HepG2 (cell line): Measurements from ENCODE around the gene BSG. TPM values are rescaled to one million over a fixed set of nuclear protein-coding genes. Genes with fewer than 3 reads are reported as not detected.

Experiments used
- BCL6 ChIP-seq: IDR thresholded peaks from 2 replicates; pipeline ENCODE4 v1.6.1; 2016; ENCODE audit warnings: missing genetic modification reagents, missing compliant biosample characterization
- BRD4 ChIP-seq: sonication (generic); formaldehyde crosslinking; IDR thresholded peaks from 2 replicates; pipeline ENCODE4 v1.4.0; 2020; ENCODE audit warnings: missing genetic modification reagents
- ETV6 ChIP-seq: sonication (generic); formaldehyde crosslinking; conservative IDR thresholded peaks from 2 replicates; pipeline ENCODE4 v1.4.0; 2020; ENCODE audit warnings: missing genetic modification reagents
- FOXA1 ChIP-seq, 2 experiments: fragments of 450-650 bp in 1 of 2; sonication (generic) in 1 of 2; formaldehyde crosslinking in 1 of 2; IDR thresholded peaks; 2 replicates each; pipeline versions ENCODE4 v1.4.0 to v1.6.1; 2016 to 2020; ENCODE audit warnings: missing genetic modification reagents in 1 of 2
- FOXK1 ChIP-seq: sonication (generic); formaldehyde crosslinking; IDR thresholded peaks from 2 replicates; pipeline ENCODE4 v1.4.0; 2020; ENCODE audit warnings: low read depth, missing genetic modification reagents, borderline replicate concordance
- HDAC6 ChIP-seq: fragments of 200-600 bp; sonication (generic); IDR thresholded peaks from 2 replicates; pipeline ENCODE4 v1.7.0; 2017; ENCODE audit warnings: mild to moderate bottlenecking, antibody characterized with exemption, low read length, low read depth
- KMT2A ChIP-seq: sonication (generic); formaldehyde crosslinking; IDR thresholded peaks from 2 replicates; pipeline ENCODE4 v1.4.0; 2020; ENCODE audit warnings: missing genetic modification reagents
- MTF2 ChIP-seq: sonication (generic); formaldehyde crosslinking; IDR thresholded peaks from 2 replicates; pipeline ENCODE4 v1.5.0; 2020; ENCODE audit warnings: missing genetic modification reagents, borderline replicate concordance
- NAIF1 ChIP-seq: sonication (generic); formaldehyde crosslinking; IDR thresholded peaks from 2 replicates; pipeline ENCODE4 v1.5.0; 2020; ENCODE audit warnings: mild to moderate bottlenecking, missing genetic modification reagents, borderline replicate concordance
- NCOA2 ChIP-seq: sonication (generic); formaldehyde crosslinking; IDR thresholded peaks from 2 replicates; pipeline ENCODE4 v1.8.0; 2022; ENCODE audit warnings: inconsistent platforms
- NFE2 ChIP-seq: sonication (generic); formaldehyde crosslinking; IDR thresholded peaks from 2 replicates; pipeline ENCODE4 v1.4.0; 2020; ENCODE audit warnings: missing genetic modification reagents
- PITX1 ChIP-seq: sonication (generic); formaldehyde crosslinking; IDR thresholded peaks from 2 replicates; pipeline ENCODE4 v1.5.1; 2020; ENCODE audit warnings: mild to moderate bottlenecking, missing genetic modification reagents
- POLR2A ChIP-seq, 2 experiments: IDR thresholded peaks; 2 replicates each; pipeline ENCODE4 v1.6.1; 2011; ENCODE audit warnings: low read depth in 2 of 2, low read length in 2 of 2, mild to moderate bottlenecking in 1 of 2, moderate library complexity in 1 of 2; ENCODE audit not compliant: insufficient read depth in 1 of 2
- SMYD3 ChIP-seq: sonication (generic); formaldehyde crosslinking; IDR thresholded peaks from 2 replicates; pipeline ENCODE4 v1.8.1; 2023; ENCODE audit warnings: mild to moderate bottlenecking, missing genetic modification reagents
- TBX3 ChIP-seq: fragments of 450-650 bp; IDR thresholded peaks from 2 replicates; pipeline ENCODE4 v1.6.1; 2017; ENCODE audit warnings: antibody characterized with exemption, mild to moderate bottlenecking, inconsistent platforms, borderline replicate concordance
- ZBTB21 ChIP-seq: sonication (generic); formaldehyde crosslinking; IDR thresholded peaks from 2 replicates; pipeline ENCODE4 v1.4.0; 2020; ENCODE audit warnings: missing genetic modification reagents
- ZFAT ChIP-seq: sonication (generic); formaldehyde crosslinking; conservative IDR thresholded peaks from 2 replicates; pipeline ENCODE4 v1.8.1; 2023; ENCODE audit warnings: missing genetic modification reagents, inconsistent platforms
- ZMYM2 ChIP-seq: sonication (generic); formaldehyde crosslinking; IDR thresholded peaks from 2 replicates; pipeline ENCODE4 v1.8.0; 2022; ENCODE audit warnings: mild to moderate bottlenecking, missing genetic modification reagents
- ZNF225 ChIP-seq: sonication (generic); formaldehyde crosslinking; IDR thresholded peaks from 2 replicates; pipeline ENCODE4 v1.4.0; 2020; ENCODE audit warnings: mild to moderate bottlenecking, missing genetic modification reagents
- ZNF382 ChIP-seq: sonication (generic); formaldehyde crosslinking; IDR thresholded peaks from 2 replicates; pipeline ENCODE4 v1.5.0; 2020; ENCODE audit warnings: missing genetic modification reagents, mild to moderate bottlenecking, borderline replicate concordance
- ZNF431 ChIP-seq: sonication (generic); formaldehyde crosslinking; IDR thresholded peaks from 2 replicates; pipeline ENCODE4 v1.9.0; 2022; ENCODE audit warnings: missing genetic modification reagents, low read depth, mild to moderate bottlenecking, borderline replicate concordance
- ZNF558 ChIP-seq: sonication (generic); formaldehyde crosslinking; IDR thresholded peaks from 2 replicates; pipeline ENCODE4 v1.9.0; 2022; ENCODE audit warnings: mild to moderate bottlenecking, missing genetic modification reagents, borderline replicate concordance
- ZNF564 ChIP-seq: sonication (generic); formaldehyde crosslinking; IDR thresholded peaks from 2 replicates; pipeline ENCODE4 v1.8.1; 2023; ENCODE audit warnings: mild to moderate bottlenecking, missing genetic modification reagents
- ZNF660 ChIP-seq: sonication (generic); formaldehyde crosslinking; IDR thresholded peaks from 2 replicates; pipeline ENCODE4 v1.5.1; 2020; ENCODE audit warnings: mild to moderate bottlenecking, low read depth, missing genetic modification reagents, borderline replicate concordance
- ZNF746 ChIP-seq: sonication (generic); formaldehyde crosslinking; IDR thresholded peaks from 2 replicates; pipeline ENCODE4 v1.8.0; 2022; ENCODE audit warnings: mild to moderate bottlenecking, missing genetic modification reagents
- ZNF761 ChIP-seq: sonication (generic); formaldehyde crosslinking; conservative IDR thresholded peaks from 2 replicates; pipeline ENCODE4 v1.4.0; 2020; ENCODE audit warnings: mild to moderate bottlenecking, missing genetic modification reagents
- ZNF777 ChIP-seq: sonication (generic); formaldehyde crosslinking; IDR thresholded peaks from 2 replicates; pipeline ENCODE4 v1.4.0; 2020; ENCODE audit warnings: missing genetic modification reagents
- polyA plus RNA-seq, 8 experiments: library from polyadenylated mRNA; depleted of rRNA in 3 of 8; stranded (reverse) in 7 of 8; unstranded in 1 of 8; fragments of >200 nt; fragmentation: Illumina TruSeq in 4 of 8; extraction: Trizol in 4 of 8; gene quantifications; 2 replicates each; pipeline versions ENCODE4 v1.2.1 to v1.2.3, GENCODE V29; 2011 to 2016; ENCODE audit warnings: low read depth in 4 of 8, missing spikeins in 1 of 8, mixed read lengths in 1 of 8; ENCODE audit not compliant: insufficient read depth in 1 of 8
- total RNA-seq, 5 experiments: library from RNA; depleted of rRNA; stranded (reverse); fragments of >200 nt; fragmentation: Illumina TruSeq; extraction: Trizol; gene quantifications; 2 replicates each; pipeline ENCODE4 v1.2.3, GENCODE V29; 2016; ENCODE audit warnings: low read depth in 1 of 5
- TF ChIP-seq, protein P1 (sequence below): sonication (generic); formaldehyde crosslinking; IDR thresholded peaks from 2 replicates; pipeline ENCODE4 v1.4.0; 2020; ENCODE audit warnings: missing genetic modification reagents
- TF ChIP-seq, protein P2 (sequence below): sonication (generic); formaldehyde crosslinking; IDR thresholded peaks from 2 replicates; pipeline ENCODE4 v1.5.0; 2020; ENCODE audit warnings: missing genetic modification reagents
- TF ChIP-seq, protein P3 (sequence below): sonication (generic); formaldehyde crosslinking; IDR thresholded peaks from 2 replicates; pipeline ENCODE4 v1.8.0; 2022; ENCODE audit warnings: mild to moderate bottlenecking, missing genetic modification reagents, moderate library complexity

BSG gene
- total and polyA plus RNA-seq, 2 of the 13 experiments (the other 11 are each of a cell fraction or from before 2014, with no cell fraction given) = 309 to 754 TPM

DNA sequence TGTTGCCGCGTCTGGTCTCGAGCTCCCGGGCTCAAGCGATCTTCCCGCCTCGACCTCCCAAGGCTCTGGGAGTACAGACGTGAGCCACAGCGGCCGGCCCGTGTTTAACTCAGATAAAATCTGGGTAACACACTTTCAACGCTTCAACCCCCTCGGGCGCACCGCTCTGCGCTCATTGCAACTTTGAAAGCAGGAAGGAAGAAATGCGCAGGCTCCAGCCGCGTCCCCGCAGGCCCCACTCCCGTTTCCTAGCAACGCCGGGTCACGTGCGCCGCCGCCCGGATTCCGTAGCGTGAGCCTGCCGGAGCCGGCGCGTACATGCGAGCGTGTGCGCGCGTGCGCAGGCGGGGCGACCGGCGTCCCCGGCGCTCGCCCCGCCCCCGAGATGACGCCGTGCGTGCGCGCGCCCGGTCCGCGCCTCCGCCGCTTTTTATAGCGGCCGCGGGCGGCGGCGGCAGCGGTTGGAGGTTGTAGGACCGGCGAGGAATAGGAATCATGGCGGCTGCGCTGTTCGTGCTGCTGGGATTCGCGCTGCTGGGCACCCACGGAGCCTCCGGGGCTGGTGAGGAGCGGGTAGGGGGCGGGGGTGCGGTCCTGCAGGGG, at the start of gene BSG (continued):
- TF ChIP-seq, protein P1, sequence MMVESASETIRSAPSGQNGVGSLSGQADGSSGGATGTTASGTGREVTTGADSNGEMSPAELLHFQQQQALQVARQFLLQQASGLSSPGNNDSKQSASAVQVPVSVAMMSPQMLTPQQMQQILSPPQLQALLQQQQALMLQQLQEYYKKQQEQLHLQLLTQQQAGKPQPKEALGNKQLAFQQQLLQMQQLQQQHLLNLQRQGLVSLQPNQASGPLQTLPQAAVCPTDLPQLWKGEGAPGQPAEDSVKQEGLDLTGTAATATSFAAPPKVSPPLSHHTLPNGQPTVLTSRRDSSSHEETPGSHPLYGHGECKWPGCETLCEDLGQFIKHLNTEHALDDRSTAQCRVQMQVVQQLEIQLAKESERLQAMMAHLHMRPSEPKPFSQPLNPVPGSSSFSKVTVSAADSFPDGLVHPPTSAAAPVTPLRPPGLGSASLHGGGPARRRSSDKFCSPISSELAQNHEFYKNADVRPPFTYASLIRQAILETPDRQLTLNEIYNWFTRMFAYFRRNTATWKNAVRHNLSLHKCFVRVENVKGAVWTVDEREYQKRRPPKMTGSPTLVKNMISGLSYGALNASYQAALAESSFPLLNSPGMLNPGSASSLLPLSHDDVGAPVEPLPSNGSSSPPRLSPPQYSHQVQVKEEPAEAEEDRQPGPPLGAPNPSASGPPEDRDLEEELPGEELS (CRISPR knock-in tag) = 0 out of 2 replicates have a peak, but pooled peaks have one; percentile 40
- no peak for TF ChIP-seq PITX1 (CRISPR knock-in tag)
- TF ChIP-seq TBX3 = no peak
- no peak for TF ChIP-seq ZMYM2 (CRISPR knock-in tag)
- peak; percentile 70 for TF ChIP-seq ZNF564 (CRISPR knock-in tag)
- no peak for TF ChIP-seq ZBTB21 (CRISPR knock-in tag)
- TF ChIP-seq ZNF431 (CRISPR knock-in tag) = no peak; the same call in 1 of the 2 replicates
- no peak for TF ChIP-seq ZFAT (CRISPR knock-in tag)
- TF ChIP-seq ZNF660 (CRISPR knock-in tag) = no peak
- no peak for TF ChIP-seq SMYD3 (CRISPR knock-in tag)
- TF ChIP-seq ZNF746 = peak; percentile 32; the same call in 1 of the 2 replicates
- no peak for TF ChIP-seq KMT2A (CRISPR knock-in tag)
- TF ChIP-seq ZNF777 = peak; percentile 23; the same call in 1 of the 2 replicates
- no peak for TF ChIP-seq FOXK1 (CRISPR knock-in tag)
- no peak for TF ChIP-seq ZNF225 (CRISPR knock-in tag)
- TF ChIP-seq NAIF1 = no peak
- TF ChIP-seq MTF2 = peak; percentile 11; the same call in 1 of the 2 replicates
- TF ChIP-seq, protein P2, sequence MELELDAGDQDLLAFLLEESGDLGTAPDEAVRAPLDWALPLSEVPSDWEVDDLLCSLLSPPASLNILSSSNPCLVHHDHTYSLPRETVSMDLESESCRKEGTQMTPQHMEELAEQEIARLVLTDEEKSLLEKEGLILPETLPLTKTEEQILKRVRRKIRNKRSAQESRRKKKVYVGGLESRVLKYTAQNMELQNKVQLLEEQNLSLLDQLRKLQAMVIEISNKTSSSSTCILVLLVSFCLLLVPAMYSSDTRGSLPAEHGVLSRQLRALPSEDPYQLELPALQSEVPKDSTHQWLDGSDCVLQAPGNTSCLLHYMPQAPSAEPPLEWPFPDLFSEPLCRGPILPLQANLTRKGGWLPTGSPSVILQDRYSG (CRISPR knock-in tag) = peak; percentile 63; the same call in 1 of the 2 replicates
- TF ChIP-seq HDAC6 = no peak
- TF ChIP-seq NFE2 (CRISPR knock-in tag) = no peak
- TF ChIP-seq POLR2A (IDR thresholded peaks at IDR 0.05; ENCODE audit: insufficient read depth in 1 of 2, low read depth in 2 of 2, low read length in 2 of 2) = peak; percentile 96 to 97
- TF ChIP-seq, protein P3, sequence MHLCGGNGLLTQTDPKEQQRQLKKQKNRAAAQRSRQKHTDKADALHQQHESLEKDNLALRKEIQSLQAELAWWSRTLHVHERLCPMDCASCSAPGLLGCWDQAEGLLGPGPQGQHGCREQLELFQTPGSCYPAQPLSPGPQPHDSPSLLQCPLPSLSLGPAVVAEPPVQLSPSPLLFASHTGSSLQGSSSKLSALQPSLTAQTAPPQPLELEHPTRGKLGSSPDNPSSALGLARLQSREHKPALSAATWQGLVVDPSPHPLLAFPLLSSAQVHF (CRISPR knock-in tag) = no peak
- no peak for TF ChIP-seq BRD4 (CRISPR knock-in tag)
- no peak for TF ChIP-seq ZNF761 (CRISPR knock-in tag)
- no peak for TF ChIP-seq ZNF382 (CRISPR knock-in tag)
- no peak for TF ChIP-seq FOXA1 (IDR thresholded peaks at IDR 0.05)
- TF ChIP-seq FOXA1 (CRISPR knock-in tag; IDR thresholded peaks at IDR 0.05) = no peak
- TF ChIP-seq BCL6 (CRISPR knock-in tag) = no peak
- no peak for TF ChIP-seq ETV6 (CRISPR knock-in tag)
- peak; percentile 16; the same call in 1 of the 2 replicates for TF ChIP-seq NCOA2 (CRISPR knock-in tag)
- TF ChIP-seq ZNF558 (CRISPR knock-in tag) = peak; percentile 23; the same call in 1 of the 2 replicates
